Activated naive CD4-positive, alpha-beta T cell treated with anti-CD3 and anti-CD28 coated beads, Interleukin-2, amount 50 U/mL, for 16 hours (primary cell): Measurements from ENCODE around the gene HSPA6.
"Not testable (repeated sequence)": the region's sequence is repeated elsewhere in the genome, so short reads cannot be mapped to it uniquely, and the experiment has no call there.

Experiments used
- DNase-seq: peaks from one replicate; pipeline ENCODE4 v3.0.0-alpha.2; 2020

HSPA6 gene

DNA sequence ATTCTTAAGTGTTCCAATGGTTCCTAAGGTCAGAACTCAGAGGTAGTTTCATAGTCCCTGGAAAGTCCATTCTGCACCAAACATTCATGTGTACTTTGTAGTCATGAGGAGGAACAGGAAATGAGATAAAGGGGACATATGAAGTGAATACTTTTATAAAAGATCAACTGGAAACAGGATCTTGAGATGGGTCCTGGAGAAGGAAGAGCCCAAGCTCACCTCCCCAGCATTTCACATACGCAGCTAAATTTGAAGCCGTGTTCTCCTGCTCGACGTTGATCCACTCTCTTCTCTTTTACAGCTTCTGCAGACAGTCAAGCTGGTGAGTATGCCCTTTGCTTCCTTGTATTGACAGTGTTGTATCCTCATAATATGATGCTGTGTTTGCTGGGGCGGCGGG, 18.7 kb upstream of the HSPA6 start:
- no peak for DNase-seq

DNA sequence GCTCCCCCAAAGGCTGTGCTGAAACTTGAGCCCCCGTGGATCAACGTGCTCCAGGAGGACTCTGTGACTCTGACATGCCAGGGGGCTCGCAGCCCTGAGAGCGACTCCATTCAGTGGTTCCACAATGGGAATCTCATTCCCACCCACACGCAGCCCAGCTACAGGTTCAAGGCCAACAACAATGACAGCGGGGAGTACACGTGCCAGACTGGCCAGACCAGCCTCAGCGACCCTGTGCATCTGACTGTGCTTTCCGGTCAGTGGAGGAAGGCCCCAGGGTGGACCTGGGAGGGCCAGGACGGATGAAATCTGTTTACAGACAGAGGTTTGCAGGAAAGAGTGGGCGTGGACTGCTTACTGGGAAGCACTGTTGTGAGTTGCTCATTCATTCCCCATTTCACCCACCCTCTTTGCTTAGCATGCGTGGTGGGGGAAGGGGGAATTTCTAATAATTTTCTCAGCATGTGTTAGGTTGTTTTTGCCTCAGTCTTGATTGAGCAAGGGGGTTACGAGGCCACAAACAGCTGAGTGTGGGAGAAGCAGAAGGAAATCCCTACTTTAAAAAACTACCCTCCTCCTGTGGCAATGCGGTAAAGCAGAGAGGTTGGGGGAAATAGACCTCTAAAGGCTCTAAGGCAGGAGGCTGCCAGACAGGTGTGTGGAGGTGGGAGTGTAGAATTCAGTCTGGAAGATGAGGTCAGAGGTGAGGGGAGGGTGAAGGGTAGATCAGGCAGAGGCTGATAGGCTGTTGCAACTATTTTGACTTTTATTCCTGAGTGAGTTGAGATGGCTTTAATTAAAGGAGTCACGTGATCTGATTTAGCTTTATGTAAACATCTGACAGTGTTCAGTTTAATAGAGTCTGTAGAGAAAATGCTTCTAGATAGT, 17.8 kb upstream of the HSPA6 start:
- no peak for DNase-seq

DNA sequence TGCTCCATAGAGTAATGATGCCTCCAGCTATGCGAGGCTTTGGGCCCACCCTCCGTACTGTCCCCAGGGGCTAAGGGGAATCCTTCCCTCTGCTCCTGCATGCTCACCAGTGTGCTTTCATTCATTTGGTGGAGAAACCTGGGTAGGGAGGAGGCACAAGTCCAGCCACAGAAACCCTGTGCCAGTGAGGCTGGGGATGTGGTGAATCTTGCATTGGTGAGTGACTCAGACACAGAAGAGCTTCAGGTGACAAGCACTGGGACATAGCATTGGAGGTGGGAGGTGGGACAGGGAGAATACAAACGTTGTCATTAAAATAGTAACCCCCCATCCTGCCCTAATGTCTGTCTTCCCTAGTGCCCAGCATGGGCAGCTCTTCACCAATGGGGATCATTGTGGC, 13.9 kb upstream of the HSPA6 start:
- DNase-seq: no peak

DNA sequence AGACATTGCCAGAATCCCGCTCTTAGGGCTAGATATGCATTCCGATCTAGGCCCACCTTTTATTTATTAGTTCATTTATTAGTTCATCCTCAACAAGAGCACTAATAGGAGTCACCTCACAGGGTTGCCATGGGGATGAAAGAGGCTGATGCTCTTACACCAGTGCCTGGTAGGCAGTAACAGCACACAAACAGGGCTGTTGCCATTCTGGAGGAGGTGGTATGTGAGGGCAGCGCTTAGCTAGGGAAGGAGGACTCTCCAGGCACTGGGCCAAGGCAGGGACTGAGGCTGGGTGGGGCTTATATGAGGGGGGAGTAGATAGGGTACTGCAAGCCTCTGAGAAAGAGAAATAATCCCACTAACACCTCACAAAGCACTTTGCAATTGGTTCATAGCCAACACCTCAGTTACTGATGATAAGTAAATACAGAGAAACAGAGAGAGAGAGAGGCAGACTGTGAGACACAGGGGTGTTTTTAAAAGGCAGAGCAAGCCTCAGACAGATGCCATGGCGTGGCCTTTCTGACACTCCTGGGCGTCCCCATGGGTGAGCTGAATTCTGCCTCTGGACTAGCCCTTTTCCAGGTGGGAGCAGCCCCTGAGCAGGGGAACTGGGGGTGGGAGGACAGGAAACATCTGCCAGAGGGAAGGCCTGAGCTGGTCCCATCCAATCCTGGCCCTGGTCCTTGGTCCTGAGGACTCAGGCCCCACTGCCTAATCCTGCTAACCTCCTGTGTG, 13.2 kb upstream of the HSPA6 start:
- no peak for DNase-seq

DNA sequence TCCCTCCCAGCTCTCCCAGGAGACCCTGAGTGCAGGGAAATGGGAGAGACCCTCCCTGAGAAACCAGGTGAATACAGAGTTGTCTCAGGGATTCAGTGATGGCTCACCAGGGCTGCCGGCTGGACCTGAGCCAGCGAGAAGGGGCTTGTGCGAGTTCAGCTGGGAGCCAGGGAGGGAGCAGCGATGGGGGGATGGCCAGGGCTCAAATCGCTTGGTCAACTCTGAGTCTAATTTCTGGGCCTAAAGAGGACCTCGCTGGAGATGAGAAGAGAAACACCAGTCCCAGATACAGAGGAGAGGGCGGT, 12.6 kb upstream of the HSPA6 start:
- no peak for DNase-seq

DNA sequence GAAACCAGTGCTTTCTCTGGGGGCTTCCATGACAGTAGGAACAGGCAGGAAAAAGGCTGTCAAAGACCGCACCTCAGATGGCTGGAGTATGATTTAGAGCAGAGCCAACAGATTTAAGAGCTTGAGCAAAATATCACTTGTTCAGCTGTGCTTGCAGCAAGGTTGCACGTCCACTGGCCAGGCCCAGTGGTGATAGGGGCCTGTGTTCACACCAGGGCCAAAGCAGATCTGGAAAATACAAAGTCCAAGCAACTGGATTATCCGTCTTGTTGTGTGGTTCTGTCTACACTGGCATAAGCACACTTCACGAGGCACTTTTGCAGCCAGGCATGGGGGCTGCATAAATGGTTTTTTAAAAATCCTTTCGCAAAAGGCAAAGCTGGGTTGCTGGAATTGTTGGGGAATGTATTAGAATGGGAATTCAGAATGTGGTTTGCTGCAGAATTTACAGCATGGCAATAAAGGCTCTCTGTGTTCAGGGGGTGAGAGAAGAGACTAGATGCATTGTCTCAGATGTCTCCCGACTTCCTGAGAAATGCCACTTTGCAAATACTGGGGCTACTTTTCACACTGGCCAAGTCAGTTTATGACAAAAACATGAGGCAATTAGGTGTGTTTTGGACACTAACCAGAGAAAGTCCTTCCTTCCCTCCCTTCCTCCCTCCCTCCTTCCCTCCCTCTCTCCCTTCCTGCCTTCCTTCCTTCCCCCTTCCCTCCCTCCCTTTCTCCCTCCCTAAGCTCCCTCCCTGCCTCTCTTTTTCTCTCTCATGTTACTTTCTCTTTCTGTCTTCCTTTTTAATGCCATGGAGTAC, 11.5 kb upstream of the HSPA6 start:
- not testable (repeated sequence) for DNase-seq

DNA sequence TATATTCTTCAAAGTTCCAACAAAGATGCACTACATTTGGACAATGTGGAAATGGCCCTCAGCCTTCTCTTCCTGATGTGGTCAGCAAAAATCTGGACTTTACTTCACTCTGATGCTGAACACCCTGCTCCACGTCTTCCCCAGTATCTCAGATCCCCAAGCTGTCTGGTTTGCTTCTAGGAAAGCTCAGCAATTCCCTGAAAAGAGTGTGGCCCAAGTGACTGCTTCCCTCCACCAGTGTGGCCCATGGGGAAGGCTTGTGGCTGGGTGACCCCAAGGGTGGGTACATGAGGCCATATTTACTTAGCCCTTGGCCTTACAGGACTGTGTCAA, 10.9 kb upstream of the HSPA6 start:
- DNase-seq: not testable (repeated sequence)

DNA sequence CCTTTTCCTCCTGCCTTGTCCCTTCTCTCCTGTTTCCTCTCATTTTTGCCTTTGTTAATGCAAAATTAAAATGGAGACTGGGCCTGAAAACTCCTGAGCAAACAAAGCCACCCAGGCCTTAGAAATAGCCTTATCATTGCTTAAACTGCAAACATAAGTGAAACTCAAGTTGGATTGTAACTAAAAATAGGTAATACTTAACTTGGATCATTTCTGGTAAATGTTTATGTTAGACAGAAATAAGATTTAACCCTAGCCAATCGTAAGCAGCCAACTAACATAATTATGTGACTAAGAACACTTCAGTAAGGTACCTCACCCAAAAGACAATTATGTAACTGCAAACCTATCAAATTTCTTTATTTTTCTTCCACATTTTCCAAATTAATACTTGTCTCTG, 10.4 kb upstream of the HSPA6 start:
- DNase-seq: not testable (repeated sequence)

DNA sequence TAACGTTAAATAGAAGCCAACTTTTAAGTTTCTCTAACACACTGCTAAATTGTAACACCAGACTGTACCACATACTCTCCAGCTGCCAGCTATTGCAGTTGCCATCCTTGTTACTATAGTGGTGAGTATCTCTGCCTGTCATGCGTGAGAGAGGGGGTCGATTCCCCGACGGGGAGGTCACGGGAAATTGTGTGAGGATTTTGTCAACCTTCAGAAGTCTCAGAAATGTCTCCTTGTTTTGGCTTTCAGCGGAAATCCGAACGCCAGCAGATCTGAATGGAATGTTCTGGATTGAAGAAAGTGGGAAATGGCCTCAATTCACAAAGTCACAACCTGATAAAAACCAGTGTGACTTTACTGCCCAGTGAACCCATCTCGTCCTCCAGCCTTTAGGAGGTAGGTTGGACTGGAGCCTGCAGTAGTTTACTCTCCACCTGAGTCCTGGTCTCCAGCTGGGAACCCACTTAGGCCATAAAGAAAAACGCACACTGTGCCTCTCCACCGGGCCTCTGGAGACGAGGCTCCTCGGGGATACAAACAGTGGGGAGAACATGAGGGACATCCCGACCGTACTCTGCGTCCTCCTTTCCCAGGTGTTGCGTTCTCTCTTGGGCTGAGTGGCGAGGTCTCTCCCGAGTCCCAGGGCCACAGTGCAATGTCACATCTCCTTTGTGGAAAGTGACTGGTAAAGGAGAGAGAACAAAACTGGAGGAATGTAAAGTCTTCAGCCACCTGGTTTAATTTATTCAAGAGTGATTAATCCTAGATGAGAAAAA, 1.1 kb upstream of the HSPA6 start:
- not testable (repeated sequence) for DNase-seq

DNA sequence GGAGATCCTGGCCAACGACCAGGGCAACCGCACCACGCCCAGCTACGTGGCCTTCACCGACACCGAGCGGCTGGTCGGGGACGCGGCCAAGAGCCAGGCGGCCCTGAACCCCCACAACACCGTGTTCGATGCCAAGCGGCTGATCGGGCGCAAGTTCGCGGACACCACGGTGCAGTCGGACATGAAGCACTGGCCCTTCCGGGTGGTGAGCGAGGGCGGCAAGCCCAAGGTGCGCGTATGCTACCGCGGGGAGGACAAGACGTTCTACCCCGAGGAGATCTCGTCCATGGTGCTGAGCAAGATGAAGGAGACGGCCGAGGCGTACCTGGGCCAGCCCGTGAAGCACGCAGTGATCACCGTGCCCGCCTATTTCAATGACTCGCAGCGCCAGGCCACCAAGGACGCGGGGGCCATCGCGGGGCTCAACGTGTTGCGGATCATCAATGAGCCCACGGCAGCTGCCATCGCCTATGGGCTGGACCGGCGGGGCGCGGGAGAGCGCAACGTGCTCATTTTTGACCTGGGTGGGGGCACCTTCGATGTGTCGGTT, 477 bp downstream of the HSPA6 start:
- DNase-seq: peak; percentile 19

DNA sequence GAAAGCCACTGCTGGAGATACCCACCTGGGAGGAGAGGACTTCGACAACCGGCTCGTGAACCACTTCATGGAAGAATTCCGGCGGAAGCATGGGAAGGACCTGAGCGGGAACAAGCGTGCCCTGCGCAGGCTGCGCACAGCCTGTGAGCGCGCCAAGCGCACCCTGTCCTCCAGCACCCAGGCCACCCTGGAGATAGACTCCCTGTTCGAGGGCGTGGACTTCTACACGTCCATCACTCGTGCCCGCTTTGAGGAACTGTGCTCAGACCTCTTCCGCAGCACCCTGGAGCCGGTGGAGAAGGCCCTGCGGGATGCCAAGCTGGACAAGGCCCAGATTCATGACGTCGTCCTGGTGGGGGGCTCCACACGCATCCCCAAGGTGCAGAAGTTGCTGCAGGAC, 981 bp downstream of the HSPA6 start:
- not testable (repeated sequence) for DNase-seq

DNA sequence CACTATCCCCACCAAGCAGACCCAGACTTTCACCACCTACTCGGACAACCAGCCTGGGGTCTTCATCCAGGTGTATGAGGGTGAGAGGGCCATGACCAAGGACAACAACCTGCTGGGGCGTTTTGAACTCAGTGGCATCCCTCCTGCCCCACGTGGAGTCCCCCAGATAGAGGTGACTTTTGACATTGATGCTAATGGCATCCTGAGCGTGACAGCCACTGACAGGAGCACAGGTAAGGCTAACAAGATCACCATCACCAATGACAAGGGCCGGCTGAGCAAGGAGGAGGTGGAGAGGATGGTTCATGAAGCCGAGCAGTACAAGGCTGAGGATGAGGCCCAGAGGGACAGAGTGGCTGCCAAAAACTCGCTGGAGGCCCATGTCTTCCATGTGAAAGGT, 1.6 kb downstream of the HSPA6 start:
- DNase-seq: not testable (repeated sequence)

DNA sequence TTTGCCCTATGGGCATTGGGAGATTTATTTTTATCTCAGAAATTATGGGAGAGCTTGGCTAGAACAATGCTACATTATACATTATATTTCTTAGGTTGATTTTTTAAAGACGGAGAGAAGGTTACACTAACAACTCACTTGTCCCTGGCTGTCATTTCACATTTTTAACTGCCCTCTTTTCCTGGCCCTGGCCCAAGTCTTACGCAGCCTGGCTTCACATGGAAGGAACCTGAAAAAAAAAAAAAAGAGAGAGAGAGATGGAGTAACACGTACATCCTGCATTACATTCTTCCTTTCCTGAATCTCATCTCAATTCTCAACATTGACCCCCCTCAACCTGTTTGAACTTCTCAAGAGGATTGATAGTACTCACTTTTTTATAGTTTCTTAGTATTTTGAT, 4.2 kb downstream of the HSPA6 start:
- DNase-seq: not testable (repeated sequence)

DNA sequence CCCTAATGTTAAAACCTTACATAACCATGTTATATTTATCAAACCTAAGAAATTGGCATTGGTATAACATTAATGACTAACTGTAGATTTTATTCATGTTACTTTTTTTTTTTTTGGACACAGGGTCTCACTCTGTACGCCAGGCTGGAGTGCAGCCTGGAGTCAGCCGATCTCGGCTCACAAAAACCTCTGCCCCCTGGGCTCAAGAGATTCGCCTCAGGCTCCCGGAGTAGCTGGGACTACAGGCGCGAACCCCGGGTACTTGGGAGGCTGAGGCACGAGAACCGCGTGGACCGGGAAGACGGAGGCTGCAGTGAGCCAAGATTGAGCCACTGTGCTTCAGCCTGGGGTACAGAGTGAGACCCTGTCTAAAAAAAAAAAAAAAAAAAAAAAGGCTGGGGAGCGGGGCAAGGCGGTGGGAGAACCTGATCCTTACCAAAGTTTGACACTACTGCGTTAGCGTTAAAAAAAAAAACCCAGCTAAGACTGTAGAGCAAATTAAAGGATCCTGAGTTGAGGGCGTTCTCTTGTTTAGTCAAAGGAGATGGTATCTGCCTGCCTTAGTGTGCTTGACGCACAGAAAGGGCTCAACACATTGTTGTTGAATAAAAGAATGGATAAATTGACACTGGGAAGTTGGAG, 5.2 kb downstream of the HSPA6 start:
- DNase-seq: not testable (repeated sequence)

DNA sequence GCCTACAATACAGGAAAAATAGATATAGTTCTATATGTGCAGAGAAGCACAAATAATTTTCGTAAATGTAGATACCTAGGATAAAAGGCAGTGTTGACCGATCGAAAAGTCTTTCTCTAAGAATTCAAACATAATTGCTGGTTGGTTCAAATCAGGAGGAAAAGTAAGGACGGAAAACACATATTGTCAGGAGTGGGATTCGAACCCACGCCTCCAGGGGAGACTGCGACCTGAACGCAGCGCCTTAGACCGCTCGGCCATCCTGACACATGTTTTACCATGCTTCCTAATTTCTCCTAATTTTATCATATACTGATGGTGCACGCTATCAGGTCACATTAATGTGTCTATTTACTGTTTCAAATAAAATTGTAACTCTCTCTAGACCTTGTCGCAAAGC, 5.8 kb downstream of the HSPA6 start:
- DNase-seq: peak; percentile 65

DNA sequence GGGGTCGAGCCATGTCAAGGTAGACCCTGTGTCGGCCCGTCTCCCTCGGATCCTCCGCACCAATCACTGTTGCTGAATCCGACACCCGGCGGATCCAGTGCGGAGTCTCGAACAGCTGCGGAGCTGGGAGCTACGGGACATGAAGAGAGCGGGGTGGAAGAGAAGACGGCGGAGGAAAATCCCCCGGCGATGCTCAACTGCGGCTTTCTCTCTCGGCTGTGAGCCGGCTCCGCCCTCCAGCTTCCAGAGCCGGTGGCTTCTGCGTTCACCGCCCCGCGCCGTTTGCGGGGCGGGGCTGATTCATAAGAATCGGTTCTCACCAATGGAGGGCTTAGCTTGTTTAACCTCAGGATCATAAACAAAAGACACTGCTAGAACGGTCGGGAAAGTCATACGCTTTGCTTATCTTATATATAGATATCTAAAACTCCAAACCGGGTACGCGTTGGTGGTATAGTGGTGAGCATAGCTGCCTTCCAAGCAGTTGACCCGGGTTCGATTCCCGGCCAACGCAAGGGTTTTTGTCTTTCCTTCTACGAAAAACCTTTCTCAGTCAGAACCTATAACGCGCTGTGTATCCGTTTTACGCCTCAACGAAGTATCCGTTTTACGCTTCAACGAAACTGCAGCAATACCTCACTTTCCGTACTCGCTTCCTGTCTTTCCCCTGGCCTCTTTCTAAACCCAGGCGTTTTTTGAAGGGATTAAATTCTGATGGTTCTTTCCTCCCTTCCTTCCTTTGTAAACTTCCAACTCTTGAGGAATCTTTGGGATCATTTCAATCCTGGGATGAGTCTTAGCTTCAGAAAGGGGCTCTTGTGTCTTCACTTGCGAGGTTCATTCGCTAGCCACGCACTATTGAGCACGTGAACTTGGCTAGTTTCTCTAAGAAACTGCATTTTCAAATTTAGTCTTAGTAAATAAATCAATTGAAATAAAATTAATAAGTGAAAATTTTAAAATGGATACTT, 6.6 kb downstream of the HSPA6 start:
- DNase-seq: peak; percentile 89

DNA sequence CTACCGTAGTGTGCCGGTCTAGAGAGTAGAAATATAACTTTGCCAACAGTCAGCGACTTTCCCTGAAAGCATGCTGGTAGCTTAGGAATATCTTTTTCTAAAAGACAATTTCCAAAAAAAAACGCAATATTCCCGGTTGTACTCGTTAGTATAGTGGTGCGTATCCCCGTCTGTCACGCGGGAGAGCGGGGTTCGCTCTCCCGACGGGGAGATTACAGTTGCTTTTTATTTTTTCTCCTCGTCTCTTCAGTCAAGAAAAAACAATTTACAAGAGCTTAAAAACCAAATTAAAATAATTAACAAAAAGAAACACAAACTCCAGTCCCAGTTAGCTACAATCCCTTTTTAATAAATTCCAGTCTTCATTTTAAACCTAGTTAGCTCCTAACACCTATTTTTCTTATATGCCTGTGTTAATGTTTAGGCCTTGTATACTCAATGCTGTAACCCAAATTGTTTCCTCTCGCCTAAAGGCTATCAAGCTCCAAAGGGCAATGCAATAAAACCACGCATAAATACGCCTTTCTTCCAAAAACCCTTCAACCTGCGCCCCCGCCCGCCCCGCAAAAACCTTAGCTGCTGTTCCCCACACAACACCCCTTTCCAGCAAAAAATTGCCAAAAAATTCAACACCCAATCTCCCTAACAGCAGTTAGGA, 7.8 kb downstream of the HSPA6 start:
- no peak for DNase-seq

DNA sequence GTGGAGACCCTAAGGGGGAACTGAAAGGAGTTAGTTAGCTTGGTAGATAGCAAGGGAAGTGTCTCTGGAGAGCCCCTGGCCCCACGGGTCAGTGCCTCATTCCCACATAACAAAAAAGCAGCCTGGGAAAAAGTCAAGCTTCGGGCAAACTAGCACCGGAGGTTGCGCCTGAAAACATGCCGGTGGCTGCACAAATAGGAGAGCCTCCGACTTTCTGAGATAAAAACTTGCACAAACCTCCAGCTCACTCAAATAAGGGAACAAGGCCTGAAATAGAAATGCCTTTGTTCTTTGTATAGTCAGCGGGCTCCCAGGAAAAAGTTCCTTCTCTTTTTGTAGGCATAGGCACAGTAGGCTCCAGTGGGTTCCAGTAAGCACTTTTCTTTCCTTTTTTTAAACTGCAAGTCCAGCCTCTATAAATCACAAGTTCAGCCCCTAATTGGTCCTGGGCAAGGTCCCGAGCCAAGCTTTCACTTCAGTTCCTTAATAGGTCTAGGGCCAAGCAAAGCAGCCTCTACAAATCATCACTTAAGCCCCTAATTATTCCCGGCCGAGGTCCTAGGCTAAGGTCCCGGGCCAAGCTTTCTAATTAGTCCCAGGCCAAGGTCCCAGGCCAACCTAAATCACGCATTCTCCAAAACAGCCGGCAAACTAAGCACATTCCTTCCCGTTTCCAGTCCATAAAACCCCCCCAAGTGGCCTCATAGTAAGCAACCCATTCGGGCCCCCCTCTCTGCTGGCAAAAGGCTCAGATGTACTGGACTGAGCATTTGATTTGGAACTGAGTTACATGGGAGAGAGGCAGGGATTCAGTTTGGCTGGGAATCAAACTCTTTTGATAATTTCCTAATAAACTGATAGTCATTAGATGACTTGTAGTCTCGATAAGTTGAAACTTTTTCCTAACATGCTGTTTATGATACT, 8.6 kb downstream of the HSPA6 start:
- DNase-seq: not testable (repeated sequence)

DNA sequence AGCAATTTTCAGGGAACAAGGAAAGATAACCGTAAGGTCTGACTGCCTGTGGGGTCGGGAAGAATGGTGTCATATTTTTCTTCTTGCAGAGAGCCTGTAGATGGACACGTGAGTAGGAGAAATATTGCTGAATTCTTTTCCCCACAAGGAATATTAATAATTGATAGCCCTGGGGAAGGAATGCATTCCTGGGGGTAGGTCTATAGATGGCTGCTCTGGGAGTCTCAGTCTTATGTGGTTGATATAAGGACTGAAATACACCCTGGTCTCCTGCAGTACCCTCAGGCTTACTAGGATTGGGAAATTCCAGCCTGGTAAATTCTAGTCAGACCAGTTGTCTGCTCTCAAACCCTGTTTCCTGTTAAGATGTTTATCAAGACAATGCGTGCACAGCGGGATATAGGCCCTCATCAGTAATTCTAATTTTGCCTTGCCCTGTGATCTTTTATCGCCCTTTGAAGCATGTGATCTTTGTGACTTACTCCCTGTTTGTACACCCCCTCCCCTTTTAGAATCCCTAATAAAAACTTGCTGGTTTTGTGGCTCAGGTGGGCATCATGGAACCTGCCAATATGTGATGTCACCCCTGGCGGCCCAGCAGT, 12.8 kb downstream of the HSPA6 start:
- not testable (repeated sequence) for DNase-seq
